Stimulated activated CD4-positive, alpha-beta T cell treated with anti-CD3 and anti-CD28 coated beads, Interleukin-4, amount 100 ng/mL, for 48 hours (primary cell): ENCODE data around the gene HELB.
"Not testable (repeated sequence)": the region's sequence is repeated elsewhere in the genome, so short reads cannot be mapped to it uniquely, and the experiment has no call there.

Source experiments
- DNase-seq, 2 donors: peaks; one replicate each; pipeline ENCODE4 v3.0.0-alpha.2; 2020; ENCODE audit warnings: low read depth in 2 of 2

The HELB gene

GRCh38 chr12:66303316-66303804, 1.1 kb downstream of the HELB start:
- not testable (repeated sequence) for DNase-seq

- DNase-seq, result no peak
Measured at GRCh38 chr12:66304296-66304900, 2.1 kb downstream of the HELB start.

GRCh38 chr12:66309606-66310005, 7.3 kb downstream of the HELB start:
- no peak for DNase-seq

- no peak for DNase-seq
Measured at GRCh38 chr12:66312189-66312588, 9.9 kb downstream of the HELB start.

- no peak for DNase-seq
Measured at GRCh38 chr12:66314278-66314677, 12.0 kb downstream of the HELB start.

- DNase-seq, result no peak
Measured at GRCh38 chr12:66319266-66319954, 17.1 kb downstream of the HELB start.

- DNase-seq, result no peak
Measured at GRCh38 chr12:66320996-66321395, 18.7 kb downstream of the HELB start.

- no peak for DNase-seq
Measured at GRCh38 chr12:66321435-66321834, 19.1 kb downstream of the HELB start.

- DNase-seq, result no peak
Measured at GRCh38 chr12:66323017-66323416, 20.7 kb downstream of the HELB start.

- DNase-seq, result no peak
Measured at GRCh38 chr12:66329941-66330340, 27.6 kb downstream of the HELB start.

- no peak for DNase-seq
Measured at GRCh38 chr12:66331016-66331415, 28.7 kb downstream of the HELB start.

GRCh38 chr12:66331814-66332213, 29.5 kb downstream of the HELB start:
- no peak for DNase-seq

GRCh38 chr12:66335746-66336145, 33.5 kb downstream of the HELB start:
- no peak for DNase-seq

- no peak for DNase-seq
Measured at GRCh38 chr12:66337381-66338010, 35.2 kb downstream of the HELB start.

- DNase-seq, result no peak
Measured at GRCh38 chr12:66340131-66340530, 37.8 kb downstream of the HELB start.

GRCh38 chr12:66341126-66341525, 38.8 kb downstream of the HELB start:
- DNase-seq, result no peak

- no peak for DNase-seq
Measured at GRCh38 chr12:66345212-66345611, 42.9 kb downstream of the HELB start.

GRCh38 chr12:66345956-66346355, 43.7 kb downstream of the HELB start:
- DNase-seq, result no peak

- no peak for DNase-seq
Measured at GRCh38 chr12:66351301-66351700, 49.0 kb downstream of the HELB start.

GRCh38 chr12:66352197-66352596, 49.9 kb downstream of the HELB start:
- DNase-seq, result no peak

GRCh38 chr12:66352899-66353298, 50.6 kb downstream of the HELB start:
- no peak for DNase-seq

- DNase-seq, result no peak
Measured at GRCh38 chr12:66354291-66354690, 52.0 kb downstream of the HELB start.

GRCh38 chr12:66359300-66359699, 57.0 kb downstream of the HELB start:
- DNase-seq, result no peak
